IMR-90 (cell line): Measurements from ENCODE around the gene AHDC1. TPM values are rescaled to one million over a fixed set of nuclear protein-coding genes. Genes with fewer than 3 reads are reported as not detected.

Source experiments
- ATAC-seq: fragments of 200-7000 bp; cut with Tn5 transposase; 2 replicates; pipeline ENCODE4 v1.9.1; 2020; ENCODE audit warnings: low read depth, mild to moderate bottlenecking, moderate library complexity
- BruUV-seq: library from RNA; stranded (reverse); fragments of 400-500 nt; replicated peaks from 2 replicates; lab custom pipeline; 2021; lab: Mats Ljungman, UMichigan
- CTCF ChIA-PET: fragments of 300-600 bp; formaldehyde crosslinking; extraction: SDS; loops from one replicate; lab custom pipeline; 2021; ENCODE audit warnings: antibody characterized with exemption; lab: Yijun Ruan, JAX
- POLR2A ChIA-PET: fragments of 300-600 bp; sonication (Branson Sonifier 250); formaldehyde crosslinking; loops from one replicate; lab custom pipeline; 2022; ENCODE audit warnings: antibody characterized with exemption; ENCODE audit not compliant: unreplicated experiment; lab: Charles Lee
- DNase-seq: peaks from one replicate; pipeline ENCODE4 v3.0.0; 2013
- H2AFZ ChIP-seq: replicated peaks from 2 replicates; pipeline ENCODE3; 2013; ENCODE audit warnings: low read length, mild to moderate bottlenecking; ENCODE audit not compliant: poor library complexity
- H2AK5ac ChIP-seq: 2 replicates; pipeline ENCODE4 v1.6.1; 2013; ENCODE audit warnings: low read depth, low read length, inconsistent platforms
- H2AK9ac ChIP-seq: replicated peaks from 2 replicates; pipeline ENCODE3; 2013; ENCODE audit warnings: mild to moderate bottlenecking, low read depth, low read length, moderate library complexity; ENCODE audit not compliant: poor library complexity
- H2BK120ac ChIP-seq: 2 replicates; pipeline ENCODE4 v1.6.1; 2013; ENCODE audit warnings: low read depth, low read length, inconsistent platforms
- H2BK15ac ChIP-seq: 3 replicates; pipeline ENCODE4 v1.6.1; 2013; ENCODE audit warnings: low read depth, low read length, inconsistent platforms
- H2BK20ac ChIP-seq: 2 replicates; pipeline ENCODE4 v1.6.1; 2013; ENCODE audit warnings: low read depth, mild to moderate bottlenecking, inconsistent platforms, low read length, moderate library complexity
- H2BK5ac ChIP-seq: 2 replicates; pipeline ENCODE4 v1.6.1; 2013; ENCODE audit warnings: mild to moderate bottlenecking, low read depth, low read length, inconsistent platforms; ENCODE audit not compliant: poor library complexity, severe bottlenecking
- H3K14ac ChIP-seq: replicated peaks from 2 replicates; pipeline ENCODE4 v1.6.1; 2013; ENCODE audit warnings: low read depth, low read length, inconsistent platforms
- H3K18ac ChIP-seq: 2 replicates; pipeline ENCODE4 v1.6.1; 2013; ENCODE audit warnings: low read depth, low read length, control low read depth
- H3K23ac ChIP-seq: 2 replicates; pipeline ENCODE4 v1.6.1; 2013; ENCODE audit warnings: low read depth, low read length, inconsistent platforms
- H3K27ac ChIP-seq: 2 replicates; pipeline ENCODE4 v1.5.1; 2013; ENCODE audit warnings: mild to moderate bottlenecking, control low read depth, low read length; ENCODE audit not compliant: insufficient read depth
- H3K27me3 ChIP-seq: 2 replicates; pipeline ENCODE4 v1.6.1; 2013; ENCODE audit warnings: low read length; ENCODE audit not compliant: control insufficient read depth, insufficient read depth
- H3K36me3 ChIP-seq: 2 replicates; pipeline ENCODE4 v1.6.1; 2013; ENCODE audit warnings: low read length, mixed read lengths; ENCODE audit not compliant: control insufficient read depth, insufficient read depth
- H3K4ac ChIP-seq: 2 replicates; pipeline ENCODE4 v1.6.1; 2013; ENCODE audit warnings: low read depth, low read length, inconsistent platforms
- H3K4me1 ChIP-seq: 2 replicates; pipeline ENCODE4 v1.6.1; 2013; ENCODE audit warnings: low read length, mixed read lengths; ENCODE audit not compliant: control insufficient read depth, insufficient read depth
- H3K4me2 ChIP-seq: 2 replicates; pipeline ENCODE4 v1.6.1; 2013; ENCODE audit warnings: low read depth, mild to moderate bottlenecking, control low read depth, low read length, moderate library complexity
- H3K4me3 ChIP-seq: 2 replicates; pipeline ENCODE4 v1.5.1; 2013; ENCODE audit warnings: low read depth, mild to moderate bottlenecking, control low read depth, low read length, moderate library complexity; ENCODE audit not compliant: insufficient read depth
- H3K56ac ChIP-seq: 2 replicates; pipeline ENCODE4 v1.6.1; 2013; ENCODE audit warnings: low read length, inconsistent platforms; ENCODE audit not compliant: insufficient read depth; ENCODE audit errors: extremely low read depth
- H3K79me1 ChIP-seq, 2 experiments: 2 replicates each; pipeline ENCODE4 v1.6.1; 2013; ENCODE audit warnings: low read length in 2 of 2, inconsistent platforms in 1 of 2, low read depth in 1 of 2
- H3K9ac ChIP-seq: 2 replicates; pipeline ENCODE4 v1.6.1; 2013; ENCODE audit warnings: low read depth, low read length, control low read depth
- H3K9me1 ChIP-seq: 2 replicates; pipeline ENCODE4 v1.6.1; 2013; ENCODE audit warnings: low read length, inconsistent platforms; ENCODE audit not compliant: insufficient read depth
- H3K9me3 ChIP-seq: 2 replicates; pipeline ENCODE4 v1.6.1; 2013; ENCODE audit warnings: low read length; ENCODE audit not compliant: control insufficient read depth, insufficient read depth
- H4K20me1 ChIP-seq: 2 replicates; pipeline ENCODE4 v1.6.1; 2013; ENCODE audit warnings: low read length, inconsistent platforms; ENCODE audit not compliant: insufficient read depth
- H4K5ac ChIP-seq: 2 replicates; pipeline ENCODE4 v1.6.1; 2013; ENCODE audit warnings: mild to moderate bottlenecking, low read depth, low read length, control low read depth
- H4K8ac ChIP-seq, 2 experiments: 2 replicates each; pipeline ENCODE4 v1.6.1; 2013; ENCODE audit warnings: low read depth in 2 of 2, low read length in 2 of 2, control low read depth in 1 of 2, inconsistent platforms in 1 of 2
- H4K91ac ChIP-seq: 2 replicates; pipeline ENCODE4 v1.6.1; 2013; ENCODE audit warnings: low read depth, low read length, inconsistent platforms; ENCODE audit not compliant: insufficient read depth
- BHLHE40 ChIP-seq: fragments of 150-350 bp; IDR thresholded peaks from 2 replicates; pipeline ENCODE4 v1.6.1; 2016; ENCODE audit warnings: mild to moderate bottlenecking, low read depth, low read length
- MAZ ChIP-seq: IDR thresholded peaks from 2 replicates; pipeline ENCODE4 v1.6.1; 2012; ENCODE audit warnings: low read depth, mild to moderate bottlenecking, low read length, improper control_type of control experiment, moderate library complexity, borderline replicate concordance
- MXI1 ChIP-seq: IDR thresholded peaks from 2 replicates; pipeline ENCODE4 v1.6.1; 2012; ENCODE audit warnings: low read depth, mild to moderate bottlenecking, low read length, moderate library complexity, borderline replicate concordance
- POLR2A ChIP-seq: IDR thresholded peaks from 2 replicates; pipeline ENCODE4 v1.6.1; 2012; ENCODE audit warnings: mild to moderate bottlenecking, low read depth, low read length
- RAD21 ChIP-seq: IDR thresholded peaks from 2 replicates; pipeline ENCODE4 v1.6.1; 2012; ENCODE audit warnings: low read length, improper control_type of control experiment
- WGBS, 2 experiments: methylation state at CpG; one replicate each; pipeline versions ENCODE4 v1.1.5 to v1.1.7; 2013; ENCODE audit warnings: missing lambda C conversion rate in 2 of 2; ENCODE audit not compliant: insufficient read length in 1 of 2; ENCODE audit errors: extremely low coverage in 2 of 2; 5-methylcytosine and 5-hydroxymethylcytosine counted together
- dilution Hi-C: fragments of 300-500 bp; cut with HindIII; formaldehyde crosslinking; loops from one replicate; pipeline ENCODE4 v1.14.3; 2018; ENCODE audit warnings: low sequenced_read_pairs; ENCODE audit not compliant: unreplicated experiment
- in situ Hi-C: fragments of 300-500 bp; cut with MboI; formaldehyde crosslinking; loops from 3 replicates; pipeline ENCODE4 v1.14.3; 2019; ENCODE audit warnings: low sequenced_read_pairs, inconsistent platforms, mixed read lengths
- intact Hi-C: fragments of 100-400 bp; cut with micrococcal nuclease; formaldehyde crosslinking; loops from 2 replicates; pipeline ENCODE4 v1.10.0; 2022
- polyA plus RNA-seq, 3 experiments: library from polyadenylated mRNA; depleted of rRNA; stranded (reverse); fragments of >200 nt; gene quantifications; 2 replicates each; pipeline ENCODE4 v1.2.3, GENCODE V29; 2012; ENCODE audit warnings: low replicate concordance in 1 of 3
- total RNA-seq: library from RNA; depleted of rRNA; stranded (reverse); fragments of >200 nt; gene quantifications from 2 replicates; pipeline ENCODE4 v1.2.3, GENCODE V29; 2012

Gene AHDC1
- total and polyA plus RNA-seq, 2 of the 4 experiments (the other 2 are of a cell fraction): 2.0 to 11.6 TPM

DNA sequence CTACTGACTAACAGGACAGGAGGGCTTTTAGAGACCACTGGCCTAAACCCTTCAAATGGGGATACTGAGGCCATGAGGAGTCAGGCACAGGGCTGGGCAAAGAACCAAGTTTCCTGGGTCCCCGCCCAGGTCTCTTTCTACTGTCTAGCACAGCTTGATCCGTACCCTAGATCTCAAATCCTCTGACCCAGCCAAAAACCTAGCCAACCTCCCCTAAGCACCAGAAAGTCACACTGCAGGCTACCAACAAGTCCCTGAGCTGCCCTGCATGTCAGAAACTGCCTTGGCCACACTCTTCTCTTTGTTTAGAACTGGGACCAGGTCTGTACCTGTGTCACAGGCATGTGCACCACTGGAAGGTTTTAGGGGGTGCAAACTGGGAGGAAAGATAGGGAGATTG is 33.6 kb downstream of the AHDC1 start:
- WGBS, 2 experiments: 90% methylated on average over 2 of the region's 2 CpGs; no CpG with 5 or more reads in 1 of the 2 experiments
- Histone ChIP-seq H4K20me1 (peaks cover 60% of the 10 kb centered on the region), H3K4me3 (no peak overlapping the region), H3K4ac (no peak overlapping the region), H2AFZ (no peak overlapping the region), H3K36me3 (no peaks in the 10 kb centered on the region), H3K56ac (no peak overlapping the region), H4K5ac (no peak overlapping the region), H4K91ac (no peak overlapping the region), H3K27me3 (no peaks in the 10 kb centered on the region), H3K9me3 (no peaks in the 10 kb centered on the region), H2BK15ac (no peak overlapping the region), H3K27ac (no peak overlapping the region), H4K8ac (no peak overlapping the region; a peak in 1 of 4 replicates), H2BK5ac (no peak overlapping the region), H3K9me1 (peaks cover 13% of the 10 kb centered on the region; the same call in 1 of the 2 replicates), H2BK20ac (no peak overlapping the region), H3K9ac (no peak overlapping the region), H2BK120ac (no peak overlapping the region), H3K79me1 (peaks cover 56 to 94% of the 10 kb centered on the region in 2 experiments), H3K14ac (no peak overlapping the region), H3K4me2 (no peak overlapping the region), H3K23ac (no peak overlapping the region), H2AK5ac (no peak overlapping the region), H3K4me1 (peaks cover 63% of the 10 kb centered on the region), H2AK9ac (no peak overlapping the region), H3K18ac (no peak overlapping the region)
- in situ Hi-C loops: no loop called here
- dilution Hi-C loops: no loop called here
- ChIA-PET POLR2A (interaction anchor here (0.5 to 0.7 kb wide), 2 partner anchors 116 to 149 kb away, joined by 3 to 5 read pairs; no protein-coding TSS in a partner anchor), CTCF (interaction anchor here (0.6 to 3.0 kb wide), 2 partner anchors 14 to 181 kb away, joined by 3 to 13 read pairs; no protein-coding TSS in a partner anchor)
- TF ChIP-seq POLR2A (no peak), BHLHE40 (no peak), MXI1 (no peak), RAD21 (no peak), MAZ (no peak)
- DNase-seq (no peak), ATAC-seq (no peak)
- no TSS peak for BruUV-seq
- intact Hi-C loops: no loop called here
